Activated CD8-positive, alpha-beta T cell treated with anti-CD3 and anti-CD28 coated beads for 36 hours (primary cell): ENCODE measurements around the gene WFDC1. TPM values are rescaled to one million over a fixed set of nuclear protein-coding genes. Genes with fewer than 3 reads are reported as not detected.

Experiments
- ATAC-seq: fragments of 200-7000 bp; cut with Tn5 transposase; one replicate; pipeline ENCODE4 v1.10.0; 2021; ENCODE audit warnings: mild to moderate bottlenecking, moderate library complexity
- CTCF ChIA-PET: fragments of 350-600 bp; sonication (Branson Sonifier 250); formaldehyde crosslinking; loops from one replicate; lab custom pipeline; 2021; ENCODE audit warnings: antibody characterized with exemption; lab: Charles Lee
- POLR2A ChIA-PET: fragments of 350-600 bp; sonication (Branson Sonifier 250); formaldehyde crosslinking; loops from one replicate; lab custom pipeline; 2021; ENCODE audit warnings: antibody characterized with exemption; lab: Charles Lee
- DNase-seq: peaks from one replicate; pipeline ENCODE4 v3.0.0-alpha.2; 2020
- H3K27ac Mint-ChIP-seq: one replicate; pipeline ENCODE4 v1.8.0; 2021; ENCODE audit warnings: mild to moderate bottlenecking, mixed read lengths
- H3K27me3 Mint-ChIP-seq: one replicate; pipeline ENCODE4 v1.8.0; 2021; ENCODE audit warnings: mixed read lengths
- H3K36me3 Mint-ChIP-seq: one replicate; pipeline ENCODE4 v1.8.0; 2021; ENCODE audit warnings: low read depth, mixed read lengths
- H3K4me1 Mint-ChIP-seq: one replicate; pipeline ENCODE4 v1.8.0; 2021; ENCODE audit warnings: low read depth, mixed read lengths
- H3K4me3 Mint-ChIP-seq: one replicate; pipeline ENCODE4 v1.8.0; 2021; ENCODE audit warnings: mild to moderate bottlenecking, moderate library complexity, mixed read lengths
- H3K9me3 Mint-ChIP-seq: one replicate; pipeline ENCODE4 v1.8.0; 2021; ENCODE audit warnings: mixed read lengths
- CTCF ChIP-seq: fragments of 200-600 bp; IDR thresholded peaks from one replicate; pipeline ENCODE4 v1.8.0; 2022; ENCODE audit warnings: antibody characterized with exemption, mild to moderate bottlenecking
- intact Hi-C: fragments of 100-400 bp; cut with micrococcal nuclease; formaldehyde crosslinking; loops from one replicate; pipeline ENCODE4 v1.10.0; 2022
- total RNA-seq, 2 experiments: library from RNA; stranded (reverse); gene quantifications; one replicate each; pipeline ENCODE4 v1.2.3, GENCODE V29; 2021

The WFDC1 gene
- total RNA-seq, 2 experiments from 2014 or later = not detected

- no peak for TF ChIP-seq CTCF
- Mint-ChIP-seq H3K9me3 (peaks cover 5% of the 10 kb centered on the region), H3K36me3 (no peaks in the 10 kb centered on the region), H3K4me1 (no peaks in the 10 kb centered on the region), H3K27me3 (peaks cover 12% of the 10 kb centered on the region), H3K27ac (no peak overlapping the region), H3K4me3 (no peak overlapping the region)
- ChIA-PET CTCF (no interaction called here), POLR2A (no interaction called here)
- no peak for ATAC-seq
- intact Hi-C loops = no loop called here
- no peak for DNase-seq
These were observed 19.2 kb downstream of the WFDC1 start for GRCh38 chr16:84313921-84314320.

- H3K27ac Mint-ChIP-seq = no peak overlapping the region
- no peak for ATAC-seq
- no peak for TF ChIP-seq CTCF
- H3K4me1 Mint-ChIP-seq = no peaks in the 10 kb centered on the region
- intact Hi-C loops = no loop called here
- no peaks in the 10 kb centered on the region for H3K36me3 Mint-ChIP-seq
- H3K9me3 Mint-ChIP-seq = peaks cover 6% of the 10 kb centered on the region
- peaks cover 12% of the 10 kb centered on the region for H3K27me3 Mint-ChIP-seq
- no peak overlapping the region for H3K4me3 Mint-ChIP-seq
- CTCF ChIA-PET = no interaction called here
- DNase-seq = no peak
- POLR2A ChIA-PET = no interaction called here
These were observed 19.7 kb downstream of the WFDC1 start for GRCh38 chr16:84314373-84314772.

- intact Hi-C loops = no loop called here
- Mint-ChIP-seq H3K27ac (no peak overlapping the region), H3K4me3 (no peak overlapping the region), H3K36me3 (no peaks in the 10 kb centered on the region), H3K9me3 (peaks cover 6% of the 10 kb centered on the region), H3K27me3 (peaks cover 10% of the 10 kb centered on the region), H3K4me1 (no peaks in the 10 kb centered on the region)
- ChIA-PET CTCF (no interaction called here), POLR2A (no interaction called here)
- no peak for TF ChIP-seq CTCF
- no peak for DNase-seq
- no peak for ATAC-seq
These were observed 20.1 kb downstream of the WFDC1 start for GRCh38 chr16:84314814-84315213.

- Mint-ChIP-seq H3K36me3 (no peaks in the 10 kb centered on the region), H3K4me3 (no peak overlapping the region), H3K27ac (no peak overlapping the region), H3K27me3 (peaks cover 9% of the 10 kb centered on the region), H3K4me1 (no peaks in the 10 kb centered on the region), H3K9me3 (peaks cover 6% of the 10 kb centered on the region)
- intact Hi-C loops = no loop called here
- DNase-seq = no peak
- ChIA-PET POLR2A (no interaction called here), CTCF (no interaction called here)
- no peak for ATAC-seq
- no peak for TF ChIP-seq CTCF
These were observed 20.7 kb downstream of the WFDC1 start for GRCh38 chr16:84315422-84315821.

GRCh38 chr16:84318091-84318975, 23.7 kb downstream of the WFDC1 start:
- no peak for DNase-seq
- TF ChIP-seq CTCF = no peak
- Mint-ChIP-seq H3K36me3 (no peaks in the 10 kb centered on the region), H3K4me3 (no peak overlapping the region), H3K27ac (no peak overlapping the region), H3K4me1 (no peaks in the 10 kb centered on the region), H3K27me3 (peaks cover 4% of the 10 kb centered on the region), H3K9me3 (peaks cover 6% of the 10 kb centered on the region)
- CTCF ChIA-PET = no interaction called here
- ATAC-seq = no peak
- intact Hi-C loops = no loop called here
- POLR2A ChIA-PET = no interaction called here
